HEK293T (cell line): ENCODE data around the gene ZBTB17.
"Not testable (repeated sequence)": the region's sequence is repeated elsewhere in the genome, so short reads cannot be mapped to it uniquely, and the experiment has no call there.

Experiments used
- CTCF ChIA-PET: fragments of 350-600 bp; formaldehyde crosslinking; extraction: SDS; loops from one replicate; lab custom pipeline; 2021; ENCODE audit warnings: antibody characterized with exemption, inconsistent platforms; lab: Yijun Ruan, JAX
- POLR2A ChIA-PET: fragments of 350-600 bp; formaldehyde crosslinking; extraction: SDS; loops from one replicate; lab custom pipeline; 2020; ENCODE audit warnings: antibody characterized with exemption, inconsistent platforms; lab: Yijun Ruan, JAX
- DNase-seq: peaks from one replicate; pipeline ENCODE4 v3.0.0; 2012; ENCODE audit warnings: mixed read lengths; ENCODE audit errors: extremely low spot score
- ARNT ChIP-seq: fragments of 450-650 bp; IDR thresholded peaks from 2 replicates; pipeline ENCODE4 v1.6.1; 2017; ENCODE audit warnings: mild to moderate bottlenecking
- BHLHE40 ChIP-seq: fragments of 450-650 bp; IDR thresholded peaks from 2 replicates; pipeline ENCODE4 v1.6.1; 2016; ENCODE audit warnings: mild to moderate bottlenecking, moderate library complexity, borderline replicate concordance
- CTBP1 ChIP-seq: fragments of 450-650 bp; IDR thresholded peaks from 2 replicates; pipeline ENCODE4 v1.6.1; 2016; ENCODE audit warnings: borderline replicate concordance
- ELF4 ChIP-seq: fragments of 450-650 bp; IDR thresholded peaks from 2 replicates; pipeline ENCODE4 v1.6.1; 2017; ENCODE audit warnings: antibody characterized with exemption
- FOXA1 ChIP-seq: fragments of 450-650 bp; IDR thresholded peaks from 2 replicates; pipeline ENCODE4 v1.6.1; 2016; ENCODE audit warnings: mild to moderate bottlenecking
- FOXK2 ChIP-seq: fragments of 450-650 bp; IDR thresholded peaks from 2 replicates; pipeline ENCODE4 v1.6.1; 2016; ENCODE audit warnings: mild to moderate bottlenecking
- FOXM1 ChIP-seq: fragments of 450-650 bp; IDR thresholded peaks from 2 replicates; pipeline ENCODE4 v1.6.1; 2017; ENCODE audit warnings: mild to moderate bottlenecking, borderline replicate concordance
- HDGF ChIP-seq: fragments of 450-650 bp; IDR thresholded peaks from 2 replicates; pipeline ENCODE4 v1.6.1; 2017; ENCODE audit warnings: antibody characterized with exemption, borderline replicate concordance
- L3MBTL2 ChIP-seq: fragments of 450-650 bp; conservative IDR thresholded peaks from 2 replicates; pipeline ENCODE4 v1.6.1; 2016; ENCODE audit warnings: mild to moderate bottlenecking
- LEF1 ChIP-seq: fragments of 450-650 bp; IDR thresholded peaks from 2 replicates; pipeline ENCODE4 v1.6.1; 2017; ENCODE audit warnings: mild to moderate bottlenecking, borderline replicate concordance
- NFRKB ChIP-seq: fragments of 450-650 bp; IDR thresholded peaks from 2 replicates; pipeline ENCODE4 v1.6.1; 2016; ENCODE audit warnings: mild to moderate bottlenecking, moderate library complexity
- PKNOX1 ChIP-seq: fragments of 450-650 bp; IDR thresholded peaks from 2 replicates; pipeline ENCODE4 v1.6.1; 2016
- SP1 ChIP-seq: fragments of 450-650 bp; IDR thresholded peaks from 2 replicates; pipeline ENCODE4 v1.6.1; 2017
- SUZ12 ChIP-seq: fragments of 450-650 bp; IDR thresholded peaks from 2 replicates; pipeline ENCODE4 v1.6.1; 2016; ENCODE audit warnings: mild to moderate bottlenecking
- TARDBP ChIP-seq: fragments of 450-650 bp; IDR thresholded peaks from 2 replicates; pipeline ENCODE4 v1.6.1; 2016
- ZNF384 ChIP-seq: fragments of 450-650 bp; IDR thresholded peaks from 2 replicates; pipeline ENCODE4 v1.6.1; 2016

The ZBTB17 gene

GRCh38 chr1:16007671-16008341, 31.9 kb upstream of the ZBTB17 start:
- no peak for TF ChIP-seq FOXK2
- no peak for TF ChIP-seq NFRKB
- no peak for TF ChIP-seq PKNOX1
- no peak for TF ChIP-seq ELF4
- TF ChIP-seq SP1: no peak
- no peak for TF ChIP-seq SUZ12
- no peak for TF ChIP-seq FOXA1
- no peak for TF ChIP-seq TARDBP
- no peak for TF ChIP-seq CTBP1
- no peak for TF ChIP-seq LEF1
- TF ChIP-seq FOXM1: no peak
- TF ChIP-seq ARNT: no peak
- no peak for TF ChIP-seq HDGF
- no peak for TF ChIP-seq BHLHE40
- no peak for TF ChIP-seq L3MBTL2
- no peak for TF ChIP-seq ZNF384
- POLR2A ChIA-PET: no interaction called here
- CTCF ChIA-PET: interaction anchor here (0.6 to 1.6 kb wide), 4 partner anchors 13 to 212 kb away, joined by 3 read pairs; no protein-coding TSS in a partner anchor
- no peak for DNase-seq

- no peak for DNase-seq
- TF ChIP-seq SP1 (no peak), PKNOX1 (no peak), LEF1 (no peak), CTBP1 (no peak), FOXM1 (no peak), TARDBP (no peak), L3MBTL2 (no peak)
- ChIA-PET CTCF (interaction anchor here (1.6 kb wide), 1 partner anchor 12 kb away, joined by 3 read pairs; no protein-coding TSS in a partner anchor), POLR2A (no interaction called here)
Observed at GRCh38 chr1:16006552-16007485, 30.9 kb upstream of the ZBTB17 start.

DNA sequence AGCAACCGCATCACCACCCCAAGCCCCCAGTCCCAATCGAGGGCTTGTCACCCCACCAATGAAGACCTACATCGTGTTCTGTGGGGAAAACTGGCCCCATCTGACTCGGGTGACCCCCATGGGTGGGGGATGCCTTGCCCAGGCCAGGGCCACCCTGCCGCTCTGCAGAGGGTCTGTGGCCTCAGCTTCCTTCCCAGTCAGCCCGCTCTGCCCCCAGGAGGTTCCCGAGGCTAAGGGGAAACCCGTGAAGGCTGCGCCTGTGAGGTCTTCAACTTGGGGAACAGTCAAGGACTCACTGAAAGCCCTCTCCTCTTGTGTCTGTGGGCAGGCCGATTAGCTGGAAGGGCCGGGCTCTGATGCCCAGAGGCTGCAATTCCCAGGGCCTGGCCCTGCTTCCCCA, 30.1 kb upstream of the ZBTB17 start:
- no peak for DNase-seq
- POLR2A ChIA-PET: no interaction called here
- no peak for TF ChIP-seq SUZ12
- no peak for TF ChIP-seq TARDBP
- TF ChIP-seq NFRKB: no peak
- no peak for TF ChIP-seq PKNOX1
- TF ChIP-seq ZNF384: no peak
- TF ChIP-seq SP1: no peak
- no peak for TF ChIP-seq FOXA1
- no peak for TF ChIP-seq BHLHE40
- no peak for TF ChIP-seq FOXM1
- TF ChIP-seq LEF1: no peak
- no peak for TF ChIP-seq ELF4
- no peak for TF ChIP-seq FOXK2
- TF ChIP-seq L3MBTL2: no peak
- TF ChIP-seq ARNT: no peak
- TF ChIP-seq CTBP1: no peak
- TF ChIP-seq HDGF: no peak
- CTCF ChIA-PET: no interaction called here

- POLR2A ChIA-PET: no interaction called here
- DNase-seq: no peak
- TF ChIP-seq PKNOX1 (no peak), SP1 (no peak), ELF4 (no peak), HDGF (no peak), FOXM1 (no peak), FOXK2 (no peak), NFRKB (no peak), BHLHE40 (no peak), SUZ12 (no peak), FOXA1 (no peak), ARNT (no peak), L3MBTL2 (no peak), TARDBP (no peak), ZNF384 (no peak), LEF1 (no peak)
- CTCF ChIA-PET: no interaction called here
Observed at GRCh38 chr1:16005597-16005996, 29.7 kb upstream of the ZBTB17 start.

DNA sequence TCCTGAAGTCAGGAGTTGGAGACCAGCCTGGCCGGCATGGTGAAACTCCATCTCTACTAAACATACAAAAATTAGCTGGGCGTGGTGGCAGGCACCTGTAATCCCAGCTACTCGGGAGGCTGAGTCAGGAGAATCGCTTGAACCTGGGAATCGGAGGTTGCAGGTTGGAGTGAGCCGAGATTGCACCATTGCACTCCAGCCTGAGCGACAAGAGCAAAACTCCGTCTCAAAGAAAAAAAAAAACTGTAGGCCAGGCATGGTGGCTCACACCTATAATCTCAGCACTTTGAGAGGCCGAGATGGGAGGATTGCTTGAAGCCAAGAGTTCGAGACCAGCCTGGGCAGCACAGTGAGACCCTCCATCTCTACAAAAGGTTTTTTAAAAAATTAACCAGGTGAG, 25.4 kb upstream of the ZBTB17 start:
- POLR2A ChIA-PET, CTCF ChIA-PET, DNase-seq: not testable (repeated sequence)
